Adrenal gland (tissue), 12 donors: Measurements from ENCODE around the gene CPT1C. TPM values are rescaled to one million over a fixed set of nuclear protein-coding genes. Genes with fewer than 3 reads are reported as not detected.

Experiments used
- DNase-seq, 7 donors: peaks; one replicate each; pipeline ENCODE4 v3.0.0-alpha.2; 2019 to 2020
- H3K27ac ChIP-seq, 5 donors: fragments of 200-600 bp; sonication (generic) in 4 of 5; 1 replicate in 3 of 5; 2 replicates in 2 of 5; pipeline versions ENCODE4 v1.5.1 to v1.8.0; 2016 to 2020; ENCODE audit warnings: mild to moderate bottlenecking in 1 of 5
- H3K27me3 ChIP-seq: fragments of 200-600 bp; 2 replicates; pipeline ENCODE4 v1.8.0; 2021
- H3K36me3 ChIP-seq, 2 donors: fragments of 200-600 bp; replicated peaks in 1 of 2; 1 replicate in 1 of 2; 2 replicates in 1 of 2; pipeline versions ENCODE4 v1.5.1 to v1.8.0; 2018 to 2022
- H3K4me1 ChIP-seq, 2 donors: fragments of 200-600 bp; replicated peaks in 1 of 2; 1 replicate in 1 of 2; 2 replicates in 1 of 2; pipeline versions ENCODE4 v1.5.1 to v1.8.0; 2018 to 2021
- H3K4me3 ChIP-seq, 4 donors: fragments of 200-600 bp; sonication (generic) in 3 of 4; one replicate each; pipeline ENCODE4 v1.5.1; 2016 to 2018
- H3K9me3 ChIP-seq, 3 donors: fragments of 200-600 bp; sonication (generic) in 1 of 3; replicated peaks in 1 of 3; 1 replicate in 2 of 3; 2 replicates in 1 of 3; pipeline versions ENCODE4 v1.5.1 to v1.8.0; 2016 to 2021
- CTCF ChIP-seq, 6 experiments: fragments of 450-650 bp in 4 of 6; fragments of 200-600 bp in 2 of 6; sonication (generic) in 1 of 6; IDR thresholded peaks; 1 replicate in 5 of 6; 2 replicates in 1 of 6; pipeline versions ENCODE4 v1.5.1 to v1.8.0; 2016 to 2021; ENCODE audit warnings: antibody characterized with exemption in 6 of 6, mild to moderate bottlenecking in 2 of 6, moderate library complexity in 1 of 6
- POLR2A ChIP-seq, 2 donors: fragments of 450-650 bp; IDR thresholded peaks; one replicate each; pipeline ENCODE4 v1.6.1; 2017; ENCODE audit warnings: antibody characterized with exemption in 2 of 2, mild to moderate bottlenecking in 2 of 2, moderate library complexity in 1 of 2
- WGBS, 4 donors: extraction: QIAGEN DNeasy Blood & Tissue Kit in 2 of 4; methylation state at CpG; one replicate each; pipeline versions ENCODE4 v1.1.5 to v1.1.7; 2013 to 2017; 5-methylcytosine and 5-hydroxymethylcytosine counted together
- intact Hi-C, 2 donors: fragments of 100-400 bp; cut with DNase I; formaldehyde crosslinking; loops; one replicate each; pipeline versions ENCODE4 v1.14.1 to v1.15.0; 2022 to 2023
- polyA plus RNA-seq, 3 donors: library from polyadenylated mRNA; stranded (reverse); fragments of 200-250 nt in 2 of 3; fragments of 350-450 nt in 1 of 3; fragmentation: Illumina TruSeq in 1 of 3; extraction: RNeasy Lipid Tissue Mini Kit (QIAGEN cat#74804) in 1 of 3; gene quantifications; one replicate each; pipeline ENCODE4 v1.2.3, GENCODE V29; 2013 to 2014
- total RNA-seq, 9 donors: library from RNA; depleted of rRNA in 4 of 9; stranded (reverse); fragments of >200 nt in 4 of 9; fragments of 120-200 nt in 1 of 9; fragmentation: NEBNext Ultra II Directional in 1 of 9; extraction: Animal tissue kit (Norgen Biotek cat#: 25700) in 1 of 9; gene quantifications; one replicate each; pipeline versions ENCODE4 v1.1.0 to v1.2.4, GENCODE V29; 2013 to 2023
- donor health status: healthy with polysubstance abuse.
- donor health status: Bipolar disorder and iron deficiency.
- donor health status: DM: yes; HTN: yes; CAD: no.
- donor health status: DM: no; HTN: no; CAD: no.
- donor health status: DM: no; HTN: no; CAD: no.
- donor health status: DM: yes; HTN: yes; CAD: no.

The CPT1C gene
- total and polyA plus RNA-seq, 12 donors: 2.4 to 55.7 (median 5.9) TPM; not detected in 1

GRCh38 chr19:49692147-49692506 lies 1.2 kb downstream of the CPT1C start:
- WGBS, 4 donors: 65 to 77% (median 69%) methylated on average over 11 to 16 of the region's 16 CpGs
- H3K4me1 ChIP-seq: peaks cover 3 to 25% of the 10 kb centered on the region in 2 donors
- DNase-seq: no peak
- H3K27ac ChIP-seq: no peak overlapping the region
- no peak overlapping the region for H3K4me3 ChIP-seq
- TF ChIP-seq POLR2A (IDR thresholded peaks at IDR 0.05): no peak
- TF ChIP-seq CTCF (IDR thresholded peaks at IDR 0.05): no peak
- H3K36me3 ChIP-seq: no peaks in the 10 kb centered on the region
- intact Hi-C loops: no loop called here
- no peaks in the 10 kb centered on the region for H3K27me3 ChIP-seq
- no peaks in the 10 kb centered on the region for H3K9me3 ChIP-seq

GRCh38 chr19:49696115-49696514 lies 5.2 kb downstream of the CPT1C start:
- Histone ChIP-seq H3K4me1 (peaks cover 0 to 6% of the 10 kb centered on the region in 2 donors), H3K4me3 (no peak overlapping the region), H3K27me3 (no peaks in the 10 kb centered on the region), H3K27ac (no peak overlapping the region), H3K36me3 (no peaks in the 10 kb centered on the region), H3K9me3 (no peaks in the 10 kb centered on the region)
- WGBS, 4 donors: 76 to 93% (median 90%) methylated on average over 6 of the region's 6 CpGs
- no peak for DNase-seq
- intact Hi-C loops: no loop called here
- TF ChIP-seq CTCF (IDR thresholded peaks at IDR 0.05) (no peak), POLR2A (IDR thresholded peaks at IDR 0.05) (no peak)

- TF ChIP-seq CTCF (IDR thresholded peaks at IDR 0.05) (no peak), POLR2A (IDR thresholded peaks at IDR 0.05) (no peak)
- Histone ChIP-seq H3K27ac (no peak overlapping the region), H3K9me3 (no peaks in the 10 kb centered on the region), H3K27me3 (no peaks in the 10 kb centered on the region), H3K36me3 (no peaks in the 10 kb centered on the region), H3K4me1 (no peaks in the 10 kb centered on the region), H3K4me3 (no peak overlapping the region)
- intact Hi-C loops: no loop called here
- 85 to 94% (median 91%) methylated on average over 6 to 7 of the region's 7 CpGs for WGBS, 4 donors
- DNase-seq: no peak
Observed at GRCh38 chr19:49696865-49697264, 5.9 kb downstream of the CPT1C start.

GRCh38 chr19:49699364-49699763 lies 8.4 kb downstream of the CPT1C start:
- WGBS, 4 donors: 93 to 96% (median 94%) methylated on average over 5 of the region's 5 CpGs
- no peak overlapping the region for H3K4me3 ChIP-seq
- TF ChIP-seq POLR2A (IDR thresholded peaks at IDR 0.05) (no peak), CTCF (IDR thresholded peaks at IDR 0.05) (no peak)
- DNase-seq: no peak
- intact Hi-C loops: no loop called here
- no peaks in the 10 kb centered on the region for H3K27me3 ChIP-seq
- no peaks in the 10 kb centered on the region for H3K9me3 ChIP-seq
- no peaks in the 10 kb centered on the region for H3K36me3 ChIP-seq
- H3K4me1 ChIP-seq: no peaks in the 10 kb centered on the region
- H3K27ac ChIP-seq: no peak overlapping the region
